ENCODE measurements around the gene PTPDC1. TPM values are rescaled to one million over a fixed set of nuclear protein-coding genes. Genes with fewer than 3 reads are reported as not detected.

PTPDC1 gene
- total RNA-seq, 2 experiments from 2014 or later: 4.2 to 4.4 TPM

DNA sequence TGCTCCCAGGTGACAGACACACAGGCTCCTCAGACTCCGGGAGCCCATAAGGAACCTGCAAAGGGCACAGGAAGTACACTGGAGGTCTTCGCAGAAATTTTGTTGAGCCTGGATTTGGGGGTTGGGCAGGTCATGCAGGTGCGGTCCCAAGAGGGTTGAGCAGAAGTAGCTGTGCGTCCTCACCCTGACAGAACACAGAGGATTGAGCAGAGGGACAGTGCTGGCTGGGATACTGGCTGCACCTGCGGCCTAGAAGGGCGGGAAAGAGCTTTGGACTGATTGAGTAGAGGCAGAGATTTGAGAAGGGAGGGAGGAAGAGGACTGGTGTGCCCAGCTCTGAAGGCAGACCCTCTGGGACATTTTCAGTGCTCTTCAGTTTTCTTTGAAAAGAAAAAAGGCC, 65.4 kb downstream of the PTPDC1 start:
- DNase-seq: no peak
- CTCF ChIA-PET: interaction anchor here (1.4 kb wide), 1 partner anchor 84 kb away, joined by 6 read pairs; no protein-coding TSS in a partner anchor
- Mint-ChIP-seq H3K36me3 (peaks cover 2% of the 10 kb centered on the region), H3K9me3 (peaks cover 6% of the 10 kb centered on the region), H3K4me3 (no peak overlapping the region), H3K27ac (no peak overlapping the region), H3K4me1 (ENCODE audit: low read depth) (peaks cover 10% of the 10 kb centered on the region), H3K27me3 (no peaks in the 10 kb centered on the region)
- intact Hi-C loops (cut with micrococcal nuclease): no loop called here
- POLR2A ChIA-PET: no interaction called here

DNA sequence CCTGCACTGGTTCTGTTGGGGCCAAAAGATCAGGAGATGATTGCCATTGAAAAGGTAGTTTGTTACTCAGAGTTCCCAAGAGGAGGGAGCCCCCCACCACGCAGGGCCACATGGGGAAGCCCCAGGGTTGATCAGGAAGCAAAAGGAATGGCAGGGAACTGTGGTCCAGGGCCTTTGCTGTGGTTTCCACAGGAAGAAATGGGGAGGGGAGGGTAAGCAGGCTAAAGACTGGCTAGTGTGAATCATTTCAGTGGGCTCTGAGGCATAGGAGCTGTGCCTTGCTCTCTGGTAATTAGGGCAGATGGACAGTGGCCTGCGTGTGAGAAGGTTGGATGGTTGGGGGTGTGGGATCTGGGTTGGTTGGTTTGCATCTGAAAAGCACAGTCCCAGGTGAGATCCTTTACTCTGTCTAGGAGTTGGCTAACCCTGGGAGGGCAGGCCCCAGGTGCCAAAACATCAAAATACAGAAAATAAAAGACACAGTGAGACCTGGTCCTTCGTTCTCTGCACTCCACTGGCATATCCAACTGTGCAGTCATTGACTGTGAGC, 66.1 kb downstream of the PTPDC1 start:
- Mint-ChIP-seq H3K9me3 (peaks cover 7% of the 10 kb centered on the region), H3K27me3 (no peaks in the 10 kb centered on the region), H3K4me1 (ENCODE audit: low read depth) (peaks cover 10% of the 10 kb centered on the region), H3K4me3 (no peak overlapping the region), H3K27ac (no peak overlapping the region), H3K36me3 (peaks cover 3% of the 10 kb centered on the region)
- ChIA-PET CTCF (interaction anchor here (1.4 kb wide), 1 partner anchor 84 kb away, joined by 6 read pairs; no protein-coding TSS in a partner anchor), POLR2A (no interaction called here)
- intact Hi-C loops (cut with micrococcal nuclease): no loop called here
- DNase-seq: no peak

DNA sequence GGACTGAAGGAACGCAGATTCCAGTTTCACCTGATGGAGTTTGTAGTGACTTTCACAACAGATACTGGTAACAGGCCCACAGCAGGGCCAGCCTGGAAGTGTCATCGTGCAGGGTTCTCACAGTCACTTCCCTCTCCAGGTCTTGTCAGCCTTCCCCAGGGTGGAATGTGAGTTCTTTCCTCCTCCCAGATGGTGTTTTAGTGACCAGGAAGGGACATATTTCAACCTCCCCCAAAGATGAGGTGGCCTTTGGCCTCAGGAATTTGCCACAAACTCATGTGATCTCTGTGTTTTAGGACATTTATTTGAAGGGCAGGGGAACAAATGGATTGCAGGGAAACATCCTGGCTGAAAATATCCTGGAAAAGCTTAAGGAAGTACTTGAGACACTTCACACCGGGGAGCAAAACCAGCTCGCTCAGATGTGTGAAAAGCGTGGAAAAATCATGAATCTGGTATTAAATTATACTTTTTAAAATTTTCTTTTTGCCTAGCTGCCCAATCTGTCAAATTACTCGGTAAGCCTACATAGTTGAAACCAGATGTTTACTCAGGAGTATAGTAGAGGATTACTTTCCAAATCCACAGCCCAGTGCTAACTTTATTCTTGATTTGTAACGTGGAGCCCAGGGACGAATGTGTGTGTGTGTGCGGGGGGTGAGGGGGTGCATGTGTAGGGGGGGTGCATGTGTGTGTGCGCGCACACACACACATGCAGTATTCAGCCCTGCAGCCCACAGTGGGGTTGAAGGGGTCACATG, 66.8 kb downstream of the PTPDC1 start:
- Mint-ChIP-seq H3K36me3 (peaks cover 3% of the 10 kb centered on the region), H3K4me1 (ENCODE audit: low read depth) (peaks cover 10% of the 10 kb centered on the region), H3K9me3 (peaks cover 7% of the 10 kb centered on the region), H3K27ac (no peak overlapping the region), H3K27me3 (no peaks in the 10 kb centered on the region), H3K4me3 (no peak overlapping the region)
- no peak for DNase-seq
- POLR2A ChIA-PET: no interaction called here
- CTCF ChIA-PET: no interaction called here
- intact Hi-C loops (cut with micrococcal nuclease): no loop called here

DNA sequence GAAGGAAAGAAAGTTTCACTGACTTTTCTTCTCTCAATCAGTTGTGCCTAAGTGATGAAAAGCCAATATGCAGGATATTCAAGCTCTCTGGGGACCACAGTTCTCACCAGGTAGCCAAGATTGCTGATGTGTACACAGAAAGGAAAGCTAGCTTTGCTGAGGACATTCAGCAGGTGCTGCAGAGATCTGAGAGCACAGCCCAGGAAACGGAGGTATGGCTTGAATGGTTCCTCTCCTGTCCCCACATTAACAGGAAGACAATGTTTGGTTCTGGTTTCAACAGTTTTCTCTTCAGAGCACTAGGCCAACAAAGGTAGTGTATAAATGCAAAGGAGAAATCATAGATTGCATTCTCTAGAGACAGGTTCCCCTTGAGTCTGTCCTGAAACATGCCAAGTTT, 69.6 kb downstream of the PTPDC1 start:
- no peak overlapping the region for H3K27ac Mint-ChIP-seq
- ChIA-PET CTCF (no interaction called here), POLR2A (no interaction called here)
- peaks cover 7% of the 10 kb centered on the region for H3K9me3 Mint-ChIP-seq
- DNase-seq: no peak
- no peak overlapping the region for H3K4me3 Mint-ChIP-seq
- H3K4me1 Mint-ChIP-seq (ENCODE audit: low read depth): peaks cover 10% of the 10 kb centered on the region
- intact Hi-C loops (cut with micrococcal nuclease): no loop called here
- no peaks in the 10 kb centered on the region for H3K27me3 Mint-ChIP-seq
- peaks cover 3% of the 10 kb centered on the region for H3K36me3 Mint-ChIP-seq

DNA sequence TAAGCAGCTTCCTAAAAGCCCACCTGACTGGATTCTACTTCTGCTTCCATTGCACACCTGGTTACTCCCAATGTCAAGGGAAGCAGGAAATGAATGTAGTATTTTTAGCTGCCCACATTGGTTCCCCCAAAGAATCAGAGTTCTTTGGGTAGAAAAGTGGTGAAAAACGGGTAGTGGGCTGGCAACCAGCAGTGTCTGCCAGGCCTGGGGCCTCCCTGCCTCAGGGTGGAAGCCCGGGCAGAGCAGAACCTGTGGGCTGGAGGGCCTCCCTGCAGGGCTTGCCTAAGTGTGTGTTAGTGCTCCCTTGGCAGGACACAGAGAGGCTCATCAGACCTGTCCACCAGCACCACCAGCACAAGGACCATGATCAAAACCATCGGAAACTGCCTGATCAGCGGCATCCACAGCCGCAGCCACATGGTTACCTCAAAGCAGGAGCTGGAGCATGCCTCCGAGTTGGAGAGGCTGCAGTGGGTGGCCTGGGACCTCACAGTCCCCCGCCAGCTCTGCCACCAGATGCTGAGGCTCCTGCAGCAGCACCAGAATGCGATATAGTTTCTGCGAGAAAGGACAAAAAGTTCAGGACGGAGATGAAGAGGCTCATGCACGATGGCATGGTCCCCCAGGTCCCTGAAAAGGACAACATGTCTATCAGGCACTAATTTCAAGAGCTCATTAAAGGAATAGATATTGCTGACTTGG, 72.2 kb downstream of the PTPDC1 start:
- CTCF ChIA-PET: interaction anchor here (2.3 kb wide), 1 partner anchor 57 kb away, joined by 5 read pairs; no protein-coding TSS in a partner anchor
- H3K4me1 Mint-ChIP-seq (ENCODE audit: low read depth): peaks cover 10% of the 10 kb centered on the region

DNA sequence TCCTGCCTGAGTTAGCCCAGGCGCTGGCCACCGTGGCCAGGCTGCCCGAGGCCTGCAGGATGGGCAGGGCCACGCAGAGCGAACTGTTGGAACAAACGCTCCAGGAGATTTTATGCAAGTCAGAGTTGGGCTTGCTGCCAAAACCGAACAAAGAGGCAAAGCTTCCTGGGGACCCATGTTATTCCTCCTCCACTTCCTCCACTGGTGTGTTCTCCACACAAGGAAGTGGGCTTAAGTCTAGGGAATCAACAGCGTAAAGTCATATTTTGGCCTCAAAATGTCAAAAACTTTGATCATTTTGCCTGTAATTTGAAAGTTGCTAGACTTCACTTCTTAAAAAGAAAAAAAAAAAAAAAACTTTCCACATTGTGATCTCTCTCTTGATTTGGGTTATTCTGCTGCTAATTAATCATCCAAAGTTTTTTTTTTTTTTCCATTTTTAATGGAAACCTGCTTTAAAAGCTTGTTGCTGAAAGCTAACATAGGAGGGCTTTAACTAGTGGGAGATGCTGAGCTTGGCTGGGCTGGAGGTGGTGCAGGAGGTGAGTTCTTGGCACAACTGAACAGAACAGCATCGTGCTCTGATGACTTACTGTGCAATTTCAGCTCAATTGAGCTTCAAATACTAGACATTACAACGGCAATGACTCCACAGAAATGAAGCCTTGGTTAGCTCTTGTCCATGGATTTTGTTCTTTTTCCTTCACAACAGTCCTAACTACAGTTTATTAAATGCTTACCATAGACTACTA, 73.0 kb downstream of the PTPDC1 start:
- Mint-ChIP-seq H3K36me3 (peaks cover 3% of the 10 kb centered on the region), H3K4me3 (no peak overlapping the region), H3K27me3 (no peaks in the 10 kb centered on the region), H3K27ac (no peak overlapping the region), H3K9me3 (peaks cover 7% of the 10 kb centered on the region), H3K4me1 (ENCODE audit: low read depth) (peaks cover 10% of the 10 kb centered on the region)
- POLR2A ChIA-PET: no interaction called here
- DNase-seq: no peak
- intact Hi-C loops (cut with micrococcal nuclease): no loop called here
- CTCF ChIA-PET: interaction anchor here (1.2 to 2.3 kb wide), 2 partner anchors 56 to 144 kb away, joined by 3 to 5 read pairs; no protein-coding TSS in a partner anchor

More for the DNA sequence above, 72.2 kb downstream of the PTPDC1 start:
- H3K36me3 Mint-ChIP-seq: peaks cover 3% of the 10 kb centered on the region
- POLR2A ChIA-PET: no interaction called here
- H3K27me3 Mint-ChIP-seq: no peaks in the 10 kb centered on the region
- no peak overlapping the region for H3K4me3 Mint-ChIP-seq
- intact Hi-C loops (cut with micrococcal nuclease): no loop called here
- peaks cover 7% of the 10 kb centered on the region for H3K9me3 Mint-ChIP-seq
- no peak for DNase-seq
- H3K27ac Mint-ChIP-seq: no peak overlapping the region

Other genes starting within 250 kb of the PTPDC1 start
- under 1 TPM; 0.43 to 0.44 TPM for gene BARX1, start 129.1 kb upstream of the PTPDC1 start, total RNA-seq
- 1 to 10 TPM; 5.7 to 6.0 TPM for gene ZNF169, start 174.8 kb downstream of the PTPDC1 start, total RNA-seq
- gene NUTM2F, start 244.2 kb downstream of the PTPDC1 start, total RNA-seq: not detected